Endometrium (tissue), 2 donors: Measurements from ENCODE around the gene ANAPC2.
"Not testable (repeated sequence)": the region's sequence is repeated elsewhere in the genome, so short reads cannot be mapped to it uniquely, and the experiment has no call there.

Source experiments
- FAIRE-seq: peaks from 2 replicates; lab custom pipeline; 2012; peaks lifted over from hg19 to GRCh38; lab: Jason Lieb, UNC
- donor health status: control.
- donor health status: control.

The ANAPC2 gene

GRCh38 chr9:137143459-137143858, 44.9 kb downstream of the ANAPC2 start:
- no peak for FAIRE-seq

DNA sequence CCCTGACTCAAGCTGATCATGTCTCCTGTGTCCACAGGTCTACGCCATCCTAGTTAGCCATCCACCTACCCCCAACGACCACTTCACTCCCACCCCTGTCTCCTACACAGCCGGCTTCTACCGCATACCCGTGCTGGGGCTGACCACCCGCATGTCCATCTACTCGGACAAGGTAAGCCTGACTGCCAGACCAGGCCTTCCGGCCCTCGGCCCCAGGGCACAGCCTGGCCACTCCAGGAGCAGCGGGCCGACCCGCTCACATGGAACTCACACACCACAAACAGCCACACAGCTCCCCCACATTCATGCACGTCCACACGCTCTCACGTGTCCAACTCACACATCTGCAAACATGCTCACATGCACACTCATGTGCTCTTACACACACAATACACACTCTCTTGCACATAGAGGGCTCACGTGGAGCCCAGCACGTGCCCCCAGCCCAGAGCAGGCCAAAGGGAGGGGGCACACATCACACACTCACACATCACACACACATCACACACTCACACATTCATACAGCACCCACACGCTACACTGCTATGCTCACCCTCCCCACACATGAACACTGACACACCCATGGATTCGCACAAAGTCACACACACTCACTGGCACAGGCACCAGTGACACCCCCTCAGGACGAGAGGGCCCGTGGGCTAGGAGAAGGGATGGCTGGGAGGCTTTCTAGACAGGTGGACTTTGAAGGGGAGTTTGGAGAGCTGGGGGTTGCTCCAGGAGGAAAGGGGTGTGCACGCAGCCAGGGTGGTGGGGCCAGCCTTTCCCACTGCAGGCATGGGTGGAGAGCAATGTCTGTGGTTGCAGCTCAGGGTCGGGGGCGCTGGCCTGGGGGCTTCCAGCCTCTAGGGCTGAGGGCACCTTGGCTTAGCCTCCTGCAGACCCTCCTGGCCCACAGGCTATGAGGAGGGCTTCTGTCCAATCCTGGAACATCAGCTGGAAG, 46.1 kb downstream of the ANAPC2 start:
- FAIRE-seq: no peak

GRCh38 chr9:137141050-137141810, 47.1 kb downstream of the ANAPC2 start:
- FAIRE-seq: no peak

DNA sequence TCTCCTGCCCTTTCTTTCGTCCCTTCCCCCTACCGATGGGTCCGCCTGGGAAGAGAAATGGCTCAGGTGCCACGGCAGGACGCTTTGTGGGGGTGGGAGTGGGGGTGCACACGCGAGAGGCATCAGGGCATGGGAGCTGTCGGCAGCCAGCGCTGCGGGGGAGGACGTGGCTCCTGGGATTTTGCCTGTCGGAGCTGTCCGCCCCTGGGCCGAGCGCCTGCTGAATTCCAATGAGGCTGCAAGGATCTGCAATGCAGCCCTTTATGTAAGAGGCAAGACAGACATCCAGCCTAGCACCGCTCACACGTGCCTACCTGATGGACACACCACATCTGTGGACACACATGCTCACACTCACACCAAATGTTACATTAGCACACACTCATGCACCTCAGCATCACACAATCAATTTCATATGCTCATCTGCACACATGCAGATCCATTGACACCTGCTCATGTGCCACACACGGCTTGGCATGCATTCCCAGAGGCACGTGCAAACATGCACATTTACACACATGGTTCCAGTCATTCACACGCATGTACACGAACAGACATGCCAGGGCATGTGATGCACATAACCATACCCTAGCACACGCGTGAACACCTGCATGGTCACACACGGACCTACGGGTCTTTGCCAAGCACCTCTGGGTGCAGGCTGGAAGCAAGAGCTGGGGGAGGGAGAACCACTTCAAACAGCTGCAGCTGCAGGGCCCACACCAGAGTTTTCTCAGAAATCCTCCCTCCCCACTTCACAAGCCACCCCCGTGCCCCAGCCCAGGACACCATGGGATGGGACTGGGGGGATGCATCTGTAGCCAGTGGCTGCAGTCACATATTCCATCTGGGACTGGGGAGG, 48.0 kb downstream of the ANAPC2 start:
- no peak for FAIRE-seq

- no peak for FAIRE-seq
Observed at GRCh38 chr9:137139468-137140150, 48.8 kb downstream of the ANAPC2 start.

GRCh38 chr9:137138722-137139467, 49.5 kb downstream of the ANAPC2 start, which contains the start of gene GRIN1:
Gene GRIN1 (plus strand): TSS chr9:137139154. CDS start chr9:137139487, 333 bp downstream.
- no peak for FAIRE-seq

GRCh38 chr9:137138058-137138721, 50.2 kb downstream of the ANAPC2 start:
- FAIRE-seq: no peak

GRCh38 chr9:137136881-137137607, 51.3 kb downstream of the ANAPC2 start:
- no peak for FAIRE-seq

GRCh38 chr9:137136261-137136880, 52.0 kb downstream of the ANAPC2 start:
- FAIRE-seq: no peak

DNA sequence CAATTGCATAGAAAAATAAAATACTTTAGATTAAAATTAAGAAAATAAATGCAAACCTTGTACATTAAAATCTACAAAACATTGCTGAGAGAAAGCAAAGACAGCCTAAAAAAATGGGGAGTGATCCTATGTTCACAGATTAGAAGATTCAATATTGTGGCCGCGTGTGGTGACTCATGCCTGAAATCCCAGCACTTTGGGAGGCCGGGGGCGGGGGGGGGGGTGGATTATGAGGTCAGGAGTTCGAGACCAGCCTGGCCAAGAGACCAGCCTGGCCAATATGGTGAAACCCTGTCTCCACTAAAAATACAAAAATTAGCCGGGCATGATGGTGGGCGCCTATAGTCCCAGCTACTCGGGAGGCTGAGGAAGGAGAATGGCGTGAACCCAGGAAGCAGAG, 53.2 kb downstream of the ANAPC2 start:
- not testable (repeated sequence) for FAIRE-seq

DNA sequence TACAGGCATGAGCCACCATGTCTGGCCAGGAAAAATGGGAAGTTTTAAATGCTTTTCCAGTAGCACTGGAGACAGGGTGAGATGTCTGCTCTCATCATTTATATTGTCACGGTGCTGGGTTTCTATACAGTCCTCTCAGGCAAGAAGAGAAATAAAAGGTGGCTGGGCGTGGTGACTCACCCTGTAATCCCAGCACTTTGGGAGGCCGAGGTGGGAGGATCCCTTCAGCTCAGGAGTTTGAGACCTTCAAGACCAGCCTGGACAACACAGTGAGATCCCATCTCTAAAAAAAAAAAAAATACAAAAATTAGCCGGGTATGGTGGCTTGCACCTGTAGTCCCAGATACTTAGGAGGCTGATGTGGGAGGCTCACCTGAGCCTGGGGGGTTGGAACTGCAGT, 54.2 kb downstream of the ANAPC2 start:
- FAIRE-seq: no peak

DNA sequence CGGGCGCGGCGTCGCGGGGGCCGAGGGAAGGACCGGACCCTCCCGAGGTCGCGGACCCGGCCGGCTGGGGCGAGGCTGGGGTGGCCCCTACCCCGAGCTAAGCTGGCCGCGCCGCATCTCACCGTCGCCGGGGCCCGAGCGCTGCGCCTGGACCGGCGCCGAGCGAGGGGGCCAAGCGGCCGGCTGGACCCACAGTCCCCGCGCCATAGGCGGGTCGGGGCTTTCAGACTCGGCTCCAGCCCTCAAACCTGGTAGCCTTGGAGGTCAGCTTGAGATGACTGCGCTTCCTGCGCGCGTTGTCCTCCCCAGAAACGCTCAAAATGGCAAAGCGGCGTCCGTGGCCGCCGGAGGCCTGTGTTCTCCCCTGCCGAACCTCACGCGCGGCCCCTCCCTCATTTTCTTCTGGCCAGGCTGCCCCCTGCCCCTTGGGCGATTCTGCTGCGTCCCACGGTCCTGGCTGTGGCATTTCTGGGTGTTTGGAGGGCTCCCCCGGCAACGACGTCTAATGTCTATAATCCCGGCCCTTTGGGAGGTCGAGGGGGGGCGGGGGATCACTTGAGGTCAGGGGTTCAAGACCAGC, 58.1 kb downstream of the ANAPC2 start:
- FAIRE-seq: no peak

DNA sequence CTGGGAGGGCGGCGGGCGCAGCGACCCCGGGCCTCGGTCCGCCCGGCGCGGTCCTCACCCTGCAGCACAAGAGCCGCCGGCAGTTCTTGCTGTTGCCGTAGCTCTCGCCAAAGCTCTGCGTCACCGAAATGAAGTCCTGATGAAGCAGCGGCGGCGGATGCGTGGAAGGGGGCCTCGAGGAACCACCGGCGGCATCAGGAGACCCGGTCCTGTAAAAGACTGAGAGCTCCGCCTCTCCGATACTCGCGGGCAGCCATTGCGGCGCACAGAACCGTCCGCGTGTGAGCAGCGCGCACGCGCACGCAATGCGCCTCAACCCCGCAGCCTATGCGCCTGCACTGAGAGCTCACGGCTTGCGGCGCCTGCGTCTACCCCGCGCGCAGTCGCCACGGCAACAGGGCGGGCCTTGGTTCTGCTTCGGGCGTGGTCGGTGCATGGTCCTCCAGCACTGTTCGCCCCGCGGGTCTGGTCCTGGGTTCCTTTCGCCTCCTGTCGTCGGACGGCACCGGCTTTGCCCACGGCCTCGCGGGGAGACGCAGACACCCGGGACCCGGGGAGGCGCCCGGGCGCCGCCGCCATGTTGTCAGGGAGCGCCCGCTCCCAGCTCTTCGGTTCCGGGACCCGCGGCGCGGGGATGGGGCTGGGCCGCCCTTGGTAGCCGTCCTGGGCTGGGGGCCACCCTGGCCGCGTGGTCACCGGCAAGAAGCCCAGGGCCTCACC, 58.7 kb downstream of the ANAPC2 start:
- FAIRE-seq: no peak

- FAIRE-seq: no peak
Observed at GRCh38 chr9:137128862-137129455, 59.4 kb downstream of the ANAPC2 start.

DNA sequence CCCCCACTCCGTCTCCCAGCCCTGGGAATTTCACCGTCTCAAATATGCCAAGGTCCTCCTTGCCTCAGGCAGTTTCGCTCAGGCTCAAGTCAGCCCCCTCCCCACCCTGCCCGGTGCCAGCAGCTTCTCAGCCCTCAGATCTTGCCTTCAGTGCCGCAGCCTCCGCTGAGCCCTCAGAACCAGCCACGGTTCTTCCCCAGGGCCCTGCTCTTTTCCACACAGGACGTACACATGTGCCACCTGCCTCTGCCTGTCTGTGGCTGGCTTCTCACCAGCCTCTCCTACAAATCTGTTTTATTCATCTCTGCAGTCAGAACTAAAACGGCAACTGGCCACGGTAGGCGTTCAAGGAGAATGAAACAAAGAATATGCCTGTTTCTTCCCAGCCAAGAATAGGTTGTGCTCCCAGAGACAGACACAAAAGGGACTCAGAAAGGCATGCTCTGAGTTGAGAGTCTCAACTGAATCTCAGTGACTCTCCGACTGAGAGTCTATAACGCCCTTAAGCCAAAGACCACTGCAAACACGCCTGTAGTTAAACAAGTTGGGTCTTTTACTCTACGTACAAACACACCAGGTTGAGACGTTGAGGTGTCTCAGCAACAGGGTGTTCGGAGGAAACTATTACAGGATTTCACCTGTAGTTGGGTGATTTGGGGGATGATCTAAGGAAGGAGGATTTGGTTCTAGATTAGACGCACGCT, 60.0 kb downstream of the ANAPC2 start:
- FAIRE-seq: no peak

DNA sequence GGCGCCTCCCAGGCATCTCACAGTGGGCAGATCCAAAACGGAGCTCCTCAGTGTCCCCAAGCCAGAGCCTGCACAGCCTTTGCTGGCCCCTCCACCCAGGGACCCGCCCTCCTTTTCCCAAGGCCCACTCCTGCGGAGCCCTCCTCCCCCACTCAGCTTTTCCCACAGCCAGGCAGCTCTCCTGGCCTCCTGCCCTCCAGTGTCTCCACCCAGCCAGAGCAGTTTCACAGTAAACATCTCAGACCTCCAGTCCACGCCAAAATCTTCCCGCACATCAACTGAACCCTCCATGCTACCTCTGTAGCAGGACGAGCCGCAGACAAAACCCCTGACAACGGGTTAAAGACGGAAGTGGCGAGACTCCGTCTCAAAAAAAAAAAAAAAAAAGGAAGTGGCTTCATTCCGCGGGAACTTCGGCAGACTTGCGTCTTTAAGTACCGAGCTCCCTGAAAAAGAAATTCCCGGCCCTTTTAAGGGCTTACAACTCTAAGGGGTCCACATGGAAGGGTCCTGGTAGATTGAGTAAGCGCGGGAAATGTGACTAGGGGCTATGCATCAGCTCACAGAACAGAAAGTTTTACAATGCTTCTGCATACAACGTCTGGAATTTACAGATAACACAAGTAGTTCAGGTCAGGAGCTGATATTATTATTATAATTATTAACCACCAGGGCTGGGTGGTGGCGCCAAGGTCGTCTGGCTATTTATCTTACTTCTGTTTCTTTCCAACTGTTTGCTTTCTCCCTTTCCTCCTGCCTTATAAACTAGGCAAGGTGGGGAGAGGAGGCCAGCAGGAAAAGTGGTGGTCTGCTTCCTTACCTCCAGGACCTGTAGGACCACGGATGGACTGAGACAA, 60.8 kb downstream of the ANAPC2 start:
- FAIRE-seq: no peak
